PC-3 (cell line): ENCODE data around the gene ASCL4. TPM values are rescaled to one million over a fixed set of nuclear protein-coding genes. Genes with fewer than 3 reads are reported as not detected.

ENCODE experiments used
- ATAC-seq: fragments of 200-7000 bp; cut with Tn5 transposase; 2 replicates; pipeline ENCODE4 v1.9.1; 2020; ENCODE audit warnings: mild to moderate bottlenecking, moderate library complexity
- BruUV-seq: library from RNA; stranded (reverse); fragments of 400-500 nt; replicated peaks from 2 replicates; lab custom pipeline; 2021; lab: Mats Ljungman, UMichigan
- CTCF ChIA-PET: fragments of 300-600 bp; sonication (Branson Sonifier 250); formaldehyde crosslinking; loops from one replicate; lab custom pipeline; 2022; ENCODE audit warnings: antibody characterized with exemption; lab: Charles Lee
- POLR2A ChIA-PET: fragments of 300-600 bp; sonication (Branson Sonifier 250); formaldehyde crosslinking; loops from one replicate; lab custom pipeline; 2022; ENCODE audit warnings: antibody characterized with exemption; ENCODE audit not compliant: unreplicated experiment; lab: Charles Lee
- DNase-seq: peaks from one replicate; pipeline ENCODE4 v3.0.0-alpha.2; 2015
- H2AFZ ChIP-seq: fragments of 300-600 bp; sonication (generic); 2 replicates; pipeline ENCODE4 v1.6.0; 2016; ENCODE audit warnings: antibody characterized with exemption, low read length
- H3F3A ChIP-seq: fragments of 300-600 bp; sonication (generic); one replicate; pipeline ENCODE4 v1.6.0; 2017; ENCODE audit warnings: antibody characterized with exemption, low read length, control low read depth, mild to moderate bottlenecking; ENCODE audit not compliant: unreplicated experiment
- H3K27ac ChIP-seq: fragments of 300-600 bp; sonication (generic); 2 replicates; pipeline ENCODE4 v1.5.1; 2016; ENCODE audit warnings: mild to moderate bottlenecking, low read length
- H3K27me3 ChIP-seq: fragments of 300-600 bp; sonication (generic); 2 replicates; pipeline ENCODE4 v1.6.1; 2016; ENCODE audit warnings: low read length, mixed read lengths
- H3K36me3 ChIP-seq: fragments of 300-600 bp; sonication (generic); 2 replicates; pipeline ENCODE4 v1.6.1; 2016; ENCODE audit warnings: low read depth, mixed run types, low read length, mixed read lengths
- H3K4me1 ChIP-seq: fragments of 300-600 bp; sonication (generic); 2 replicates; pipeline ENCODE4 v1.5.1; 2016; ENCODE audit warnings: low read length; ENCODE audit not compliant: insufficient read depth
- H3K4me2 ChIP-seq: fragments of 300-600 bp; sonication (generic); 2 replicates; pipeline ENCODE4 v1.6.0; 2016; ENCODE audit warnings: low read length
- H3K4me3 ChIP-seq: fragments of 300-600 bp; sonication (generic); 2 replicates; pipeline ENCODE4 v1.5.1; 2016; ENCODE audit warnings: mild to moderate bottlenecking, low read length, mixed read lengths
- H3K79me2 ChIP-seq: fragments of 300-600 bp; sonication (generic); 2 replicates; pipeline ENCODE4 v1.6.1; 2017; ENCODE audit warnings: low read length, mixed read lengths
- H3K9ac ChIP-seq: fragments of 300-600 bp; sonication (generic); 2 replicates; pipeline ENCODE4 v1.6.0; 2016; ENCODE audit warnings: mild to moderate bottlenecking, low read length
- H3K9me2 ChIP-seq: fragments of 300-600 bp; sonication (generic); replicated peaks from 2 replicates; pipeline ENCODE4 v1.6.1; 2016; ENCODE audit warnings: mixed run types, low read length, mixed read lengths
- H3K9me3 ChIP-seq: fragments of 300-600 bp; sonication (generic); 2 replicates; pipeline ENCODE4 v1.6.1; 2016; ENCODE audit warnings: low read length, mixed read lengths
- H4K20me1 ChIP-seq: fragments of 300-600 bp; sonication (generic); 2 replicates; pipeline ENCODE4 v1.6.1; 2016; ENCODE audit warnings: low read length, mixed read lengths
- CTCF ChIP-seq: fragments of 300-600 bp; sonication (generic); conservative IDR thresholded peaks from 2 replicates; pipeline ENCODE4 v1.5.1; 2017; ENCODE audit warnings: antibody characterized with exemption, low read depth, mild to moderate bottlenecking, low read length
- EZH2 ChIP-seq: fragments of 300-600 bp; sonication (generic); IDR thresholded peaks from one replicate; pipeline ENCODE4 v1.6.1; 2017; ENCODE audit warnings: antibody characterized with exemption, mild to moderate bottlenecking, low read length; ENCODE audit not compliant: unreplicated experiment
- EZH2phosphoT487 ChIP-seq: fragments of 300-600 bp; sonication (generic); IDR thresholded peaks from 2 replicates; pipeline ENCODE4 v1.6.1; 2018; ENCODE audit warnings: mild to moderate bottlenecking, antibody characterized with exemption, low read length, borderline replicate concordance
- intact Hi-C: fragments of 100-400 bp; cut with micrococcal nuclease; formaldehyde crosslinking; loops from 2 replicates; pipeline ENCODE4 v1.9.0; 2023
- total RNA-seq: library from RNA; depleted of rRNA; stranded (reverse); fragments of >200 nt; gene quantifications from 2 replicates; pipeline ENCODE4 v1.2.3, GENCODE V29; 2014

ASCL4 gene
- total RNA-seq, 1 experiment from 2014 or later, result not detected

- Histone ChIP-seq H3K4me3 (no peak overlapping the region), H4K20me1 (no peaks in the 10 kb centered on the region), H3K9me2 (no peaks in the 10 kb centered on the region), H3K27me3 (peaks cover 36% of the 10 kb centered on the region), H3K79me2 (no peaks in the 10 kb centered on the region), H3K9me3 (0 out of 2 replicates have a peak, but pooled peaks cover 3% of the 10 kb centered on the region), H3K9ac (no peak overlapping the region), H3K36me3 (no peaks in the 10 kb centered on the region), H3K4me1 (no peaks in the 10 kb centered on the region), H3F3A (no peaks in the 10 kb centered on the region), H3K4me2 (no peak overlapping the region), H3K27ac (no peak overlapping the region), H2AFZ (no peak overlapping the region)
- ChIA-PET CTCF (no interaction called here), POLR2A (no interaction called here)
- ATAC-seq, result no peak
- intact Hi-C loops, result no loop called here
- BruUV-seq, result no TSS peak
- no peak for DNase-seq
- TF ChIP-seq CTCF (no peak), EZH2 (no peak), EZH2phosphoT487 (no peak)
Observed at GRCh38 chr12:107788690-107789458, 14.4 kb downstream of the ASCL4 start.

- Histone ChIP-seq H3K9me2 (no peaks in the 10 kb centered on the region), H3F3A (no peaks in the 10 kb centered on the region), H3K4me1 (no peaks in the 10 kb centered on the region), H3K36me3 (no peaks in the 10 kb centered on the region), H3K9ac (no peak overlapping the region), H3K4me3 (no peak overlapping the region), H3K9me3 (0 out of 2 replicates have a peak, but pooled peaks cover 3% of the 10 kb centered on the region), H3K4me2 (no peak overlapping the region), H3K79me2 (no peaks in the 10 kb centered on the region), H2AFZ (no peak overlapping the region), H3K27me3 (peaks cover 59% of the 10 kb centered on the region), H3K27ac (no peak overlapping the region), H4K20me1 (no peaks in the 10 kb centered on the region)
- DNase-seq, result no peak
- CTCF ChIA-PET, result no interaction called here
- POLR2A ChIA-PET, result no interaction called here
- no peak for ATAC-seq
- BruUV-seq, result no TSS peak
- no peak for TF ChIP-seq CTCF
- intact Hi-C loops, result no loop called here
Observed at GRCh38 chr12:107791465-107792089, 17.1 kb downstream of the ASCL4 start.

- POLR2A ChIA-PET, result no interaction called here
- 0 out of 2 replicates have a peak, but pooled peaks cover 3% of the 10 kb centered on the region for H3K9me3 ChIP-seq
- DNase-seq (no peak), ATAC-seq (no peak)
- H3K36me3 ChIP-seq, result no peaks in the 10 kb centered on the region
- no peaks in the 10 kb centered on the region for H3K9me2 ChIP-seq
- H3K27ac ChIP-seq, result no peak overlapping the region
- H3K4me2 ChIP-seq, result no peak overlapping the region
- H3K4me1 ChIP-seq, result no peaks in the 10 kb centered on the region
- peaks cover 57% of the 10 kb centered on the region for H3K27me3 ChIP-seq
- H3F3A ChIP-seq, result no peaks in the 10 kb centered on the region
- H3K9ac ChIP-seq, result no peak overlapping the region
- BruUV-seq, result no TSS peak
- H4K20me1 ChIP-seq, result no peaks in the 10 kb centered on the region
- CTCF ChIA-PET, result no interaction called here
- intact Hi-C loops, result no loop called here
- H2AFZ ChIP-seq, result no peak overlapping the region
- H3K4me3 ChIP-seq, result no peak overlapping the region
- no peaks in the 10 kb centered on the region for H3K79me2 ChIP-seq
- no peak for TF ChIP-seq EZH2
- TF ChIP-seq EZH2phosphoT487, result no peak
- no peak for TF ChIP-seq CTCF
Observed at GRCh38 chr12:107794451-107794850, 19.9 kb downstream of the ASCL4 start.
